ENCODE data around the gene RASSF7.
A peak's percentile ranks its signal among the peaks of the same experiment; 100 is the strongest.

Gene RASSF7

GRCh38 chr11:518463-519202, 42.1 kb upstream of the RASSF7 start:
- H3K4me3 ChIP-seq, result peak overlapping the region; percentile 57
- peak overlapping the region; percentile 32 to 78 for H3K27ac ChIP-seq
- DNase-seq (ENCODE audit: low spot score), result peak; percentile 95
- TF ChIP-seq, protein P1, sequence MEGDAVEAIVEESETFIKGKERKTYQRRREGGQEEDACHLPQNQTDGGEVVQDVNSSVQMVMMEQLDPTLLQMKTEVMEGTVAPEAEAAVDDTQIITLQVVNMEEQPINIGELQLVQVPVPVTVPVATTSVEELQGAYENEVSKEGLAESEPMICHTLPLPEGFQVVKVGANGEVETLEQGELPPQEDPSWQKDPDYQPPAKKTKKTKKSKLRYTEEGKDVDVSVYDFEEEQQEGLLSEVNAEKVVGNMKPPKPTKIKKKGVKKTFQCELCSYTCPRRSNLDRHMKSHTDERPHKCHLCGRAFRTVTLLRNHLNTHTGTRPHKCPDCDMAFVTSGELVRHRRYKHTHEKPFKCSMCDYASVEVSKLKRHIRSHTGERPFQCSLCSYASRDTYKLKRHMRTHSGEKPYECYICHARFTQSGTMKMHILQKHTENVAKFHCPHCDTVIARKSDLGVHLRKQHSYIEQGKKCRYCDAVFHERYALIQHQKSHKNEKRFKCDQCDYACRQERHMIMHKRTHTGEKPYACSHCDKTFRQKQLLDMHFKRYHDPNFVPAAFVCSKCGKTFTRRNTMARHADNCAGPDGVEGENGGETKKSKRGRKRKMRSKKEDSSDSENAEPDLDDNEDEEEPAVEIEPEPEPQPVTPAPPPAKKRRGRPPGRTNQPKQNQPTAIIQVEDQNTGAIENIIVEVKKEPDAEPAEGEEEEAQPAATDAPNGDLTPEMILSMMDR (IDR thresholded peaks at IDR 0.05), result peak; percentile 100

DNA sequence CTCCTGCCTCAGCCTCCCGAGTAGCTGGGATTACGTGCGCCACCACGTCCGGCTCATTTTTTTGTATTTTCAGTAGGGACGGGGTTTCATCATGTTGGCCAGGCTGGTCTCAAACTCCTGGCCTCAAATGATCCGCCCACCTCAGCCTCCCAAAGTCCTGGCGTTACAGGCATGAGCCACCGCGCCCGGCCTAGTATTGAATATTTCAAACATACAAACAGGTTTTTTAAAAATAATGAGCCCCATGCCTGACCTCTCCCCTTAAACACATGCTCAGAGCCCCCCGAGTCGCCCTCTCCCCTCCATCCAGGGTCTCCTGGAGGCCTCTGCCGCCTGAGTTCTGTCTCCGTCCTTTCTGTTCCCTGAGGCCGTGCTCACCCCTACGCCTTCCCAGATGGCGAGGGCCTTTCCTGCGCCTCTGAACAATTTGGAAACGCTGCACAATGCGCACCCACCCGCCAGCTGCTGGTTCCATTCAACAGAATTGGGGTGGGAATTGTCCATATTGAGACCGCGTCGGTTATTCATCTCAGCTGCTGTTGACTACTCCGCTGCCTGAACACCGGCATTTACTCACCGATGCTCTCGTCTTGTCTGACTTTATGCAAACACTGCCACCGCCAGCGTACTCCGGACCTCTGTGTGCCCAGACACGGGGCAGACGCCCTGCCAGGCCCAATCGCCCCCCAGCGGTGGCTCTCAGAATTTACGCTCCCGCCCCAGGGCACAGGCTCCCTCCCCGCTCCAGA, 40.2 kb upstream of the RASSF7 start:
- Histone ChIP-seq H3K27ac (no peak overlapping the region), H3K4me3 (no peak overlapping the region)
- no peak for DNase-seq (ENCODE audit: low spot score)
- TF ChIP-seq, protein P1 (IDR thresholded peaks at IDR 0.05), result no peak

- no peak for DNase-seq (ENCODE audit: low spot score)
- Histone ChIP-seq H3K4me3 (no peak overlapping the region), H3K27ac (no peak overlapping the region)
- TF ChIP-seq, protein P1 (IDR thresholded peaks at IDR 0.05), result no peak
These were observed 39.5 kb upstream of the RASSF7 start for GRCh38 chr11:521177-521688.

GRCh38 chr11:526192-526591, 34.6 kb upstream of the RASSF7 start:
- no peak for DNase-seq (ENCODE audit: low spot score)
- TF ChIP-seq, protein P1 (IDR thresholded peaks at IDR 0.05), result no peak
- Histone ChIP-seq H3K27ac (no peak overlapping the region), H3K4me3 (no peak overlapping the region)

- Histone ChIP-seq H3K4me3 (no peak overlapping the region), H3K27ac (no peak overlapping the region)
- no peak for DNase-seq (ENCODE audit: low spot score)
- TF ChIP-seq, protein P1 (IDR thresholded peaks at IDR 0.05), result no peak
These were observed 32.5 kb upstream of the RASSF7 start for GRCh38 chr11:528166-528814.

DNA sequence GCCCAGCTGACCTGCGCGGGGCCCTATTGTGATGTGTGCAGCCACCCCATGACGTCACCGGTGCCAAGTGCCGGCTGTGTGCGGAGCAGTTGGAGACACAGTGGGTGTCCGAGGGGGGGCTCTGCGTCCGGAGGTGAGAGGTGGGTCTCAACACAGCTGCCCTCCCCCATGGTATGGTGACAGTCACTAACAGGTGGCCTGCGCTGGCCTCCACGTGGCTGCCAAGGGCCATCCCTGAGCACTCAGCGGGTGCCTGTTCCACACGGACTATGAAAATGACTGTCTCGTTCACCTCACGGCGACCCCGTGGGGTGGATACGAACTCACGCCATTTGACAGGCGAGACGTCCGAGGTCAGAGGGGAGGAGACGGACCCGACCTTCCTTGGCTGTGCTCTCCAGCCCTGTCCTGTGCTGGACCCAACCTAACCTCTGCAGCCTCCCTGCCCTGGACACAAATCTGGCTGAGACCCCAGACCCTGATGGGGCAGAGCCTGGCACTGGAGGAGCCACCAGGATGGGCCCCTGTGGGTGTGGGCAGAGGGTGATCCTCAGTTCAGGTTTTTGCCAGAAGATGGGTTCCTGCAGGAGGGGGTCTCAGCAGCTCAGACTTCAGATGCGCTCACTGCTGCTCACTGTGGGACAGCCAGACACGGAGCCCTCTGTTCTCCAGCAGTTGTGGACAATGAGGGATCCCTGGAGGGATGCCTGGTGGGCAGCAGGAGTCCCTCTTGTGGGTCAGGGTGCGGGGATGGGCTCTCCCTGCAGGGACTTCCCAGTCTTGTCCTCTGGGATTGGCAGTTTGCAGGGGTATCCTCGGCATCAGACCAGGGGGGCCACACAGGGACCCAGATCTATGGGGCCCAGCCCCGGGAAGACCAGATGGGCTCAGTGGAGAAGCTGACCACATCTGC, 31.7 kb upstream of the RASSF7 start:
- Histone ChIP-seq H3K4me3 (no peak overlapping the region), H3K27ac (no peak overlapping the region)
- DNase-seq (ENCODE audit: low spot score), result no peak
- TF ChIP-seq, protein P1 (IDR thresholded peaks at IDR 0.05), result no peak
